Measurements from ENCODE around the gene ARHGEF1.
"Not testable (repeated sequence)": the region's sequence is repeated elsewhere in the genome, so short reads cannot be mapped to it uniquely, and the experiment has no call there.

The ARHGEF1 gene

DNA sequence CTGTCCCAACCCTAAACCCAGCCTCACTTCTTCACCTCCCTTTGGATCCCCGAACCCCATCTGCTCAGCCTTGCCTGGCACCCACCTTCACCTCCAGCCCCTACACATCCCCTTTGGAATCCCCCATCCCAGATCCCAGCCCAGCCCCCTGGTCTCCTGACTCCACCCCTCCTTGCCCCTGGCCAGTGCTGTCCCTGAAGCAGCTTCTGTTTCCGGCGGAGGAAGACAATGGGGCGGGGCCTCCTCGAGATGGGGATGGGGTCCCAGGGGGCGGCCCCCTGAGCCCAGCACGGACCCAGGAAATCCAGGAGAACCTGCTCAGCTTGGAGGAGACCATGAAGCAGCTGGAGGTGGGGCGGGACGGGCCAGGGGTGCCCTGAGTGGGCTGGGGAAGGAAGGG is 23.3 kb downstream of the ARHGEF1 start:
- DNase-seq, result no peak

DNA sequence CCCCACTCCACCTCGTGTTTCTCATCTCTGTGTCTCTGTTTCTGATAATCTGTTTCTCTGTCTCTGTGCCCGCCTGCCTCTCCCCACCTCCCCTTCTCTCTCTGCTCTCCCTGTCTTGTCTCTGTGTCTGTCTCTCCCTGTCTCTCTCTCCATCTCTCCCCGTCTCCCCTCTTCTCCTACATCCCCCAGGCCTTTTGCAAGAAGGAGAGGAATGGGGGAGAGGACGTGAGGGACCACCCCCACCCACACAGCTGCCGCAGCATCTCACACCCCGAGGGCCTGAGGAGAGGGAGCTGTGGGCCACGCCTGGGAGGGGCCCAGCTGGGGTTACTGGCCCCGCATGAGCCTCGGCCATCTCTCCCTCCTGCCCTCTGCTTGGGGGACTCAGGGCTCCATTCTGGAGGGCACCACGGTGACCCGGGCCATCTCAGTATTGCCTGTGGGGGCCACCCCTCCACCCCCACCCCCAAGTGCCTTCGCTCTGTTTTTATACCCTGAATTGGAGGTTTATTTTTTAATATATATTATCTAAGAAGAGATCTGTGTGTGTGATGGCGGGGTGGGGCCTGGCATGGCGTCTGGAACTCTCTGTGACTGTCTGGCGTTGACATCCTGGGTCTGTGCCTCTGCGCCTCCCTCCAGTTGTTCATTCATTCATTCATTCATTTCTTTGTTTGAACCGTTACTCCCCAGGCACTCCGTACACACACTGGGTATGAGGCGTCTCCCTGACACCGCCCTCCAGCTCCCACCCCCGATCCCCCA is 24.1 kb downstream of the ARHGEF1 start:
- DNase-seq, result no peak

DNA sequence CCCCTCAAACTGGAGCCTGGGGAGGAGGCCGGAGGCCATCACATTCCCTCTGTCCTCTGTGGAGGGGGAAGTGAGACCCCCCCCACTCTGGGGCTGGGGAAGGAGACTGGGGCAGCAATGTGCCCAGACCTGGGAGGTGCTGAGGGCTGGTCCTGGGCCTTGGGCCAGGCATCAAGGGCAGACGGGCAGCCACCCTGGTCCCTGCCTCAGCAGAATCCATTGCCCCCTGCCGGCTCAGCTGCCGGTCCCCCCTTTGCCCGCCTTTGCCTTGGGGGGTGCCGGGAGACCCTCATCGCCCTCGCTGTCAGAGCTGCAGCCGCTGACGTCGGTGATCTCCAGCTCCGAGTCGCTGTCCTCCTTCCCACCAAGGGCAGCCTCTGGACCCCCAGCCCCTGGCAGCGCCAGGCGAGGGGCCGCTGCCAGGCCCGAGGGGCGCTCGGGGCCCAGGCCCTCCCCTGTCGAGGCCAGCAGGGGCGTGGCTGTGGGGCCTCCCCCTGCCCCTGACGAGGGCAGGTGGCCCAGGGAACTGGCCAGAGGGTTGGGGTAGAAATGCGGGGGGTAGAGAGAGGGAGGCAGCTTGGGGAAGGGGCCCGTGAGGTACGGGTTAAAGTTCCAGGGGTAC is 25.1 kb downstream of the ARHGEF1 start:
- no peak for DNase-seq

DNA sequence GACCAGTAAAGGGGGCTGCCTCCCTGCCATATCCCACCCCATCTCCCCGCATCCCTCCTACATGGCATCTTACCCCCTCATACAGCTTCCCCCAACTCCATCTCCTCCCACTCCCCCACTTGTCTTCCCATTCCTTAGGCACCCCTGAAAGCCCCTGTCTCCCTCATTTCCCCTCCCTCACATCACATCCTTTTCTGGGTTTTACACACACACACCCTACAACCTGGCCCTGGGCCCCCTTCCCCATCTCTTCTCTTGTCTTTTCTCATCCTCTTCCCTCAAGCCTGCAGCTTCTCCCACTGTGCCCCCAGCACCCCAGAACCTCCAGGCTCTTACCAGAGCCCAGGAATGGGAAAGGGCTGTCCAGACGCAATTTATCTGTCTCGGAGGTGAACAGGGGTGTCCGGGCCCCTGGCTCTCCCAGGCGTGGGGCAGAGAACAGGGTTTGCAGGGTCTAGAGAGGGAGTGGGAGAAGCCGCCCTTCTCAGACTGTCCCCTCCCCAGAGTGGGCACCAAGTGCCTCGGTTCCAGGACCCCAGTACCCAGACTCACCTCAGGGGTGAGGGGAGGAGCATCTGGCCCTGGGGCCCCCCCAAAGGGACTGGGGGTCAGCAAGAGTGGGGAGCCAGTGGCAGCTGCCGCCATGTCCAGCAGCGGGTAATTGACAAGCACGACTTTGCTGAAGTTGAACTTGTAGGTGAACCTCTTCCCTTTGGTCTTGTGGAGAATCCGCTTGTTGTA is 25.9 kb downstream of the ARHGEF1 start:
- no peak for DNase-seq

DNA sequence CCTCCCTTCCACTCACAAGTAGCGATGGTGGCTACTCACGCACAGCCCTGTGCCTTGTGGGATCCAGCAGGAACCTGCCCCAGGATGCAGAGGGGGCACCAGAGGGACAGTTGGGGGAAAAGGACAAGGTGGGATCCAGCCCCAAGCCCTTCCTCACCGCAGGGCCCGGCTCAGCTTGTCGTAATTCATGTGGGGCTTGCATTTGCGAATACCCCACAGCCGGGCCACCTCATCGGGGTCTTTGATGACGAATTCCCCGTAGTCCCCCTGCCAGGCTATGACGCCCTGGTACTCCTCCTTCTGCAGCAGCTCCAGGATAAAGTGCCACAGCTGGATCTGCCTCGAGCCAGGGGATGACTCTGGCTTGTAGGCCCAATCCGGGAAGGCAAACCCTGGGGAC is 26.7 kb downstream of the ARHGEF1 start:
- DNase-seq, result no peak

DNA sequence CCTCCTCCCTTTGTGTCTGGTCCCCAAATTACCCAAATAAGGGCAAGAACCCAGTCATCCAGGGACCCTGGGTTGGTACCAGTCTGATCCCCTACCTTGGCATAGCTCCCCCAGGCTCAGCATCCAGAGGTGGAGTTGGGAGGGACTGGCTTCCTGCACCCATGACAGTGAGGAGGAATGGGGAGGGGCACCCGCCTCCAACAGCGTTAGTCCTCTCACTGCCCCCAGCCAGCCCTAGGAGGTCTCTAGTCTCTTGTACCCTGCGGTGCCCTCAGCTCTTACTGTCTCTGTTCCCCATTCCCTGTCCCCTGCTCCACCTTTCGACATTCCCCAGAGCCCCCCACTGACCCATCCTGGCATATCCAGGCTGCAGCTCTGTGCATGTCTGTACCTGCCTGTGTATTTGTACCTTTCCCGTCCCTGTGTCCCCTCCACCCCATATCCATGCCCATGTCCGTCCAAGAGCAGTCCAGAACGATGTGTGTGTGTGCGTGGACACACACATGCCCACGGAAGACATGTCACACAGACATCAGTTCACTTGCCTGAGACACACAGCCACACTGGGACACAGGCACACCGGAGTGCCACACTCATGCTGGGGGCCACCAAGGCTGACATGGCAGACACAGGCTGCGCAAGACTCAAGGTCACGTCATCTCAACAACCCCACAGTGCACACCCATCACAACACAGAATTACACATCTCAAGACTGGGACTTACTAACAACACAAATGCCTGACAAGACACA is 27.4 kb downstream of the ARHGEF1 start:
- DNase-seq, result no peak

DNA sequence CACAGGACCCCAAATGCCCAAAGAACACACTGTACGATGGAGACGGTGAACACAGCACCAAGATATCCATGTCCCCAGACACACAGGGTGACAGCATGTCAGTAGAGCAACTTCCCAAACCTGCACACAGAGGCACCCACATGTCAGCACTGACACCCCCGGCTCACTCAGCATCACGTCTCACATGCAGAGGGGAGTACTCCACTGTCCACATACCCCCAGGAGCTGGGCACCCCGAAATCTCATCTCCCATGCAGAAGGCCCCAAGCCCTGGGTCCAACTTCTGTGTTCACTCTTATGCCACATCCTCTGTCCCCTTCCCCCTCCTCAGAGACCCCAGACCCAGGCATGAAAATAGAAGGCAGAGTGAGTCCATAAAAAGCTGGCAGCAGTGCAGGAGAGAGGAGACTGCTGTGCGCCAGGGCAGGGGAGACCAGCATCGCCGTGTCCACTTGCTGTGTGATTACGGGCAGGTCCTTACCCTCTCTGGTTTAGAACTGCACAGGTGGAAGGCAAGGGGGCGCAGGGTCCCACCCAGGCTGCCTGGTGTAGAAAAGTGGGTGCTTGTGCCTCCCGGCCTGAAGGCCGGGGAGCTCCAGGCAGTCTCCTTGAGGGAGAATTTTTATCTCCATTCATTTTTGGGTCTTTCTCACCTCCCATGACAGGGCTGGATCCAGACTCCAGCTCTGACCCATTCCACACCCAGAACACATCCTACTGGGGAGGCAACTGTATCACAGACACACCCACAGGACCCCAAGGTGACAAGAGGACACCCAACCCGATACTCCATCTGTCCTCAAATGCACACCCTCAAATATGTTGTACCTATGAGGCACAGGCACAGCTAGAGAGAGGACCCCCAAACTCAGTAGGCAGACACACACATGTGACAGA is 28.3 kb downstream of the ARHGEF1 start:
- DNase-seq, result no peak

DNA sequence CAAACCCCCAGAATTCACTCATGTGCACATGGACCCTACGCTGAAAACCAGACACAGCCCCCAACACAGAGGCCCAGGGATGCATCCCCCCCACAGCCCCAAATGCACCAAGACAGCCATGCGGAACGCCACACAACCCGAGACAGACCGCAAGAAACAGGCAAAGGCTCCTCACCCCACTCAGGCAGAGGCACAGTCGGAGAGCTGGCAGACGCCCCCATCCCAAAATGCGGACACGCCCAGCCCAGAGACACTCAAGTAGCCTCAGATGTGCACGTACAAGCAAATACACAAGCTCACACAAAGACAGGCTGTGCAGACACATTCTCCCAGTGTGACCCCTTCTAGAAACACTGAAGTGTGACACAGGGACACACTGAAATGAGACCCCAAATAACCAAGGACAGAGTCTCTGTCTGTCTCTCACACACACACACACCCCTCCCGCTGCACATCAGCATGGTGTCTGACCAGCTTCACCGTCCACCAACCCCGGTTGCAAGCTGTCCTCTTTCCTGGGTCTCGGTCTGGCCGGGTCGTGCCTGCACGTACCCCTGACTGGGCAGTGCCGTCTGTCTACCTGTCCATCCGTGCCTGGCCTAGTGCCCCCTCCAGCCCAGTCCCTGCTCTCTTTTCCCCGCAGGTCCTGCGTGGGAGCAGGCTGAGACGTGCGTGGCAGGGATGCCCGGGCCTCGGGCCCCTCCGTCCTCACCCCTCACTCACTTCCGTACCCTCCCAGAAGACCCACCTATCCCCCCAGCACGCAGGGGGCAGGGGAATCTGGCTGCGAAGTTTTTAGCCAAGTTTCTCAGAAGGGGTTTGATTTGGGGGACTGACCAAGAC is 29.1 kb downstream of the ARHGEF1 start:
- no peak for DNase-seq

DNA sequence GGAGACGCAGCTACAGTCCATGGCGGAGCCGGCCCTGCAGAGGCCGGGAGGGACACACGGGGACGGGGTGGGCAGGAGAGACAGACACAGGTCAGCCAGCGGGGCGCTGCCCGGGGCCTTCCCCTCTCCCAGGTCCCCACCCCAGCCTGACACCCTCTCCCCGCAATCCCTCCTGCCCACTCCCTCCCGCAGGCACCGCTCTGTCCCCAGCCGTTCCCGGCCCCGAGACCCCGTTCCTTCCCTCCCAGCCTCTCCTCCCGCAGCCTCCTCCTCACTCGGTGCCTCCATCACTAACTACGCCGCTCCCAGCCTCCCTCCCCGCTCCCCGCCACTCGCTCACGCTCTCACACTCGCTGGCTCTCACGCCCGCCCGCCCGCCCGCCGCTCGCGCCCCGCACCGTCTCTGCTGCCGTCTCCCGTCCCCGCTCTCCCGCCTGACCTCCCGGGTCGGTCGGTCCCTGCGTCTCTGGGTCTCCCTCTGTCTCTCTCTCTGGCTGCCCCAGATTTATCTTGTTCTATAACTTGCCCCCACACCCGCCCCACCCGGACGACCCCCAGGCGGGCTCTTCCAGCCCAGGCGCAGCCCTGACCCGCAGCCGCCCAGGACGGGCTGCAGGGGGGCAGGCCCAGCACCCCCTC is 30.0 kb downstream of the ARHGEF1 start:
- no peak for DNase-seq

DNA sequence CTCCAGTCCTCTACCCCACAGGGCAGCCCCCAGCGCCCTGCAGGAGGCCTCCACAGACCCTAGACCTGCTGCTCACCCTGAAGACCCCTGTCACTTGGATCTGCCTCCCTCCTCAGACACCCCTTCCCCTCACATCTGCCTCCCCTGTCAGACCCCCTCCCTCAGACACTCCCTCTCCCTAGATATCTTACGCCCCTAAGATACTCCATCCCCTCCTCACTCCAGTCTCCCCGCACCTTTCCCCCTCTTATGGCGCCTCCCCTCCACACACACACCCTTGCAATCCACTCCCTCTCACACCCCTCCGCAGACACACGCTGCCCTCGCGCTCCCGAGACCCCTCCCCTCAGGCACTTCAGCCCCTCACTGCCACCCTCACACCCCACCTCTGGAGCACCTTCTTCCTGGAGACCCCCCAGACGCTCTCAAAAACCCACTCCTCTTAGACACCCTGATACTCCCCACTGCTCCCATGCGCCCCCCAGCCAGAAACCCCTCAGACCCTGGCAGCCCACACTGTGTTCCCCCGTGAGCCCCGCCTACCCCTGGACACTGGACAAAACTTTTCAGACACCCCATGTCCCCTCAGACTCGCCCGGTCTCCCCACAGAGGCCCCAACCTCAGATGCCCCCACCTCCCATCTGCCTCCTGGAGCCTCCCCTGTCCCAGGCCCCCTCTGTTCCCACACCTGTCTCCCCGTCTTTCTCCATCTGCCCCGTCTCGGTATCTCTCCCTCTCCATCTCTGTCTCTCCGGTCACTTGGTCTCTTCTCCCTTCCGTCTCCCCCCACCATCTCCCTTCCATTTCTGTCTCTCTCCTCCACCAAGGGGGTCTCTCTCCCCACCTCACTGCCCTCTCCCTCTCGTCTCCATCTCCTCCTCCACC is 30.8 kb downstream of the ARHGEF1 start:
- no peak for DNase-seq

DNA sequence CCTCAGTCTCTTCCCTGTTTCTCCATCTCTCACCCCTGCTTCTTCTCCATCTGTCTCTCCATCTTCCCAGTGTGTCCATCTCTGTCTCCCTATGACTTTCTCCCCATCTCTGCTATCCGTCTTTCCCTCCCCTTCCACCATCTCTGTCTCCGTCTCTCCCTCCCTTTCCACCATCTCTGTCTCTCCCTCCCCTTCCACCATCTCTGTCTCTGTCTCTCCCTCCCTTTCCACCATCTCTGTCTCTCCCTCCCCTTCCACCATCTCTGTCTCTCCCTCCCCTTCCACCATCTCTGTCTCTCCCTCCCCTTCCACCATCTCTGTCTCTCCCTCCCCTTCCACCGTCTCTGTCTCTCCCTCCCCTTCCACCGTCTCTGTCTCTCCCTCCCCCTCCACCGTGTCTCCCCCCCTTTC is 31.4 kb downstream of the ARHGEF1 start:
- not testable (repeated sequence) for DNase-seq

DNA sequence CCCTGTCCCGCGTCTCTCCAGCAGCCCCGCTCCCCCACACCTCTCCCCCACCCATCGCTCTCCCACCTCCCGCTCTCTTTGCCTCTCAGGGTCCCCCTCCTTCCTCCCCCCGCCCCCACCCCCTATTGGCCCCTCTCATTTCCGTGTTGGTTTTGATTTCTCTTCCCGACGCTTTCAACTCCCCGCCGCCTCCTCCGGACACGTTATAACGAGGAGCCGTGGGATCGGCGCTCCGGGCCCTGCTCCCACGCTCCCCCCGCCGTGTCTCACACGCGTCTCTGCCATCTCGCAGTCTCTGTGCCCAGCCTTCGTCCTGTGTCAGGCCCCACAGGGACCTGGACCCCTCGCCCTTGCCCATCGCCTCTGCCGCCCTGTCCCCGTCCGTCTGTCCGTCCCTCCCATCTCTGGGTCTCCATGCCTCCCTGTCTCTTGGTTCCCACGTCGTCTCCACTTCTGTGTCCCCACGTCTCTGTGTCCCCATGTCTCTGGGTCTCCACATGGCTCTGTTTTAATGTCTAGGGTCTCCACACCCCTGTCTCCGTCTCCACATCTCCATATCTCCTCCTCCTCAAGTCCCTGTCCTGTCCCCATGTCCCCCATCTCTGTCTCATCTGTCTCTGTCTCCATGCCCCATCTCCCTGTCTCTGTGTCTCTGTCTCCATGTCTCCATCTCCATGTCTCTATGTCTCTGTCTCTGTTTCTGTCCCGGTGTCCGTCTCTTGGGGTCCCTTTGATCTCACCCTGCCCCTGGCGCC is 32.2 kb downstream of the ARHGEF1 start:
- DNase-seq, result no peak

DNA sequence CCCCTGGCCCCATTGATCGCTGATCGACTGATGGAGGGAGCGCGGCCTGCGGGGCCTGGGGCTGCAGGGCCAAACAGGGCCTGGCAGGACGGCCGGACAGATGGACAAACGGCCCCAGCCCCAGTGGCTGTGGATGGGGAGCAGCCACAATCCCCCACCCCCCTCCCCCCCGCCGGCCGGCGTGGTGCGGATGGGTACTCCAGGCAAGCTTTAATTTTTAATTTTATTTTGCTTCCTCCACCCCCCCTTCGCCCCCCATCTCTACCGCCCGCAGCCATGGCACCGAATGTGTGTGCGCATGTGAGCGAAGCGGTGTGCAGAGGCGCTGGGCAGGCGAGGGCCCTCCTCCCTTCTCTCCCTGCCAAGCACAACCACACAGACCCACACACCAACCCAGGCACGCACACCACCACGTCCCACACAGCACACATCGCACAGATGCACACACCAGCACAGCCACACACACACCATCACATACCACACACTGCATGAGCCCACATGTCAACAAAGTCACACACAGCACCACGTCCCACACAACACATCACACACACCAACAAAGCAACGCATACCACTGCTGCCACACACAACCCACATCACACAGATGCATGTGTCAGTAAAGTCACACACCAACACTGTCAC is 32.9 kb downstream of the ARHGEF1 start:
- DNase-seq, result no peak

DNA sequence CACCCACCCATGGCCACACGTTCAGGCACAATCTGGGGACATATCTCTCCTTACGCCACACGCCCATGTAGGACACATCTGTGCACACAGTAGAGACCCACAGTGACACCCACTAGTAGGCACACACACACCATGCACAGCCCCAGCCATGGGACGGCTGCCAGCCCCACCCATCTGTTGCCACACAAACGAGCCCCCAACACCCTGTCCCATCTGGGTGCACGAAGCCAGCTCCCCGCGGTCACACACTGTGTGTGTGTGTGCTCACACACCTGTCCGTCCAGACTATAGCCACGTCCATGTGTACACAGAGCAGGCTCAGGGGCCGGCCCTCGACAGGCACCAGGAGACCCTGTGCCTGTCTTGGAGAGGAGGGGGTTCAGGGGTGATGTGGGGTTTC is 34.7 kb downstream of the ARHGEF1 start:
- DNase-seq, result no peak

DNA sequence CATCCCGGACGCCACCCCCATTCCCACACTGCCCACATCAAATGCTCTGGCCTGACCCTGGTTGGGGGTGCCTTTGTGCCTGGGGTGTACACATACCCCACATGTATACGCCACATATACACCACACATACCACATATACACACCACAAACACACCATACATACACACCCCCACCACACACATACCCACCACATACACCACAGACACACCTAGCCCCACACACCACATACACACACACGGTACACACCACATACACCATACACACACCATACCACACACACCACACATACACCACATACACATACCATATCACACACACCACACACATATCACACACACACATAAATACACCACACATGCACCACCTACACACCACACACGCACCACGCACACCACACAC is 35.1 kb downstream of the ARHGEF1 start:
- no peak for DNase-seq

DNA sequence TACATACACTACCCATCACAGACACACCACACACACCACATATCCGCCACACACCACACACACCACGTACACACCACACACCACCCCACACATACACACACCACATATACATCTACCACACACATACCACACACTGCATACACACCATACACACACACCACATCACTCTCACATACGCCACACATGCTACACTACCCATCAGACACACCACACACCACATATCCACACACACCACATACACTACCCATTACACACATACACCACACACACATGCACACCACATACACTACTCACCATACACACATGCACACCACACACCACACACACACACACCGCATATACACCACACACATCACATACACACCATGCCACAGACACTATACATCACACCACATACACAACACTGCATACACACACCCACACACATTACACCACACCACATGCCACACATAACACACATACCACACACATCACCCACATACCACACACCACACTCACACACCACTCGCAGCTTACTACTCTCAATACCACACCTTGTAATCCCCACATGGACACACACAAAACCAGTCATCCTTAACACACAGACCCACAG is 35.8 kb downstream of the ARHGEF1 start:
- no peak for DNase-seq

DNA sequence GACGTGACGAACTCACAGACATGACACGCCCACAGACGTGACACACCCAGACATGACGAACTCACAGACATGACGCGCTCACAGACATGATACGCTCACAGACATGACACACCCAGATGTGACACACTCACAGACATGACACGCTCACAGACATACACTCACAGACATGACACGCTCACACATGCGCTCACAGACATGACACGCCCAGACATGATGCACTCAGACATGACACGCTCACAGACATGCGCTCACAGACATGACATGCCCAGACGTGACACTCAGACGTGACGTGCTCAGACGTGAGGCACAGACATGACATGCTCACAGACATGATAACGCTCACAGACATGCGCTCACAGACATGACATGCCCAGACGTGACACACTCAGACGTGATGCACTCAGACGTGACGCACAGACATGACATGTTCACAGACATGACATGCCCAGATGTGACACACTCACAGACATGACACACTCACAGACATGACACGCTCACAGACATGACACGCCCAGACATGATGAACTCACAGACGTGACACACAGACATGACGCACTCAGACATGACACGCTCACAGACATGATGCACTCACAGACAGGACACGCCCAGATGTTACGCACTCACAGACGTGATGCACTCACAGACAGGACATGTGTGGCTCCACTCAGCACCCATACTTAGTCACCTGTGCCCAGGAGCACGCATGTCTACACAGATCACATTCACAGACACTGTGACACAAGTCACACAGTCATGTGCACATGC is 37.1 kb downstream of the ARHGEF1 start:
- DNase-seq, result no peak

All from CD4-positive, alpha-beta T cell treated with Interferon gamma for 1 hour (primary cell).